ENCODE measurements around the gene SMURF1. TPM values are rescaled to one million over a fixed set of nuclear protein-coding genes. Genes with fewer than 3 reads are reported as not detected.

The SMURF1 gene
- total RNA-seq, 1 experiment from 2014 or later, result 15.9 TPM

- no peak for DNase-seq (ENCODE audit: low read depth)
Observed at GRCh38 chr7:99098286-99098823, 45.6 kb downstream of the SMURF1 start.

DNA sequence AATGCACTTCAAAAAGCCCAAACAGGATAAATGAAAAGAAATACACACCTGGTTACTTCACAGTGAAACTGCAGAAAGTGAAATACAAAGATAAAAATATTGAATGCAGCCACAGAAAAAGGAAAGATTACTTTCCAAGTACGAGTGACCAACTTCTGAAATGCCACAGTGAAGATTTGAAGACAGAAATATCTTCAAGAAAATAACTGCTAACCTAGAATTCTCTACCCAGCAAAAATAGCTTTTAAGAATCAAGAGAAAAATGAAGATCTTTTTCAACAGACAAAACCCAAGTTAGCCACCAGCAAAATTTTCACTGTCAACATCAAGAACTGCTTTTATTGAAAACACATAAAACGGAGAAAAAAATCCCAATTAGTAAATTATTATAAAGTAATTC lies 46.2 kb downstream of the SMURF1 start:
- no peak for DNase-seq (ENCODE audit: low read depth)

DNA sequence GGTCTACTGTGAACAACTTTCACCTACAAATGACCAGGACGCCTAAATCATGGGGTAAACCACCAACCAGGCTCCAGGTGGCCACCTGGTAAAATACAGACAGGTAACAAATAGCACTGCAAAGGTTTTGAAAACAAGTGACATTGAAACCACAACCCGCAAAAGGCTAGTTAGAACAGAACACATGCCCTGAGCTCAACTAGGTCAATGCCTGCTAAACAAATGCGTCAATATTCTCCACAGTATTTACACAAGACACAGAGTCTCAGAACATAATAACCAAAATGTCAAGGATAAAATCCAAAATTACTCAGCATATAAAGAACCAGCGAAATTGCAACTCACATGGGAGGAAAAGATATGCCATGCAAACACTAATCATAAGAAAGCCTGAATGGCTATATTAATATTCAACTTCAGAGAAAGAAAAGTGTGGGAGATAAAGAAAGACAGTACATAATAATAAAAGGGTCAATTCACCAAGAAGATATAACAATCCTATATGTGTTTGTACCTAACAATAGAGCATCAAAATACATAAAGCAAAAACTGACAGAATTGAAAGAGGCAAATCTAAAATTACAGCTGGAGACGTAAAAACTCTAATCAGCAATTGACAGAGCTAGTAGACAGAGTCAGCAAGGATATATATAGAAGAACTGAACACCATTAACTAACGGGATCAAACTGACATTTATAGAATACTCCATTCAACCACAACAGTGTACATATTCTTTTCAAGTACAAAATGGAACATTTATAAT lies 47.6 kb downstream of the SMURF1 start:
- DNase-seq (ENCODE audit: low read depth), result no peak

- no peak for DNase-seq (ENCODE audit: low read depth)
Observed at GRCh38 chr7:99095698-99096097, 48.2 kb downstream of the SMURF1 start.

- no peak for DNase-seq (ENCODE audit: low read depth)
Observed at GRCh38 chr7:99094401-99094800, 49.5 kb downstream of the SMURF1 start.

GRCh38 chr7:99092064-99092720 lies 51.7 kb downstream of the SMURF1 start:
- peak; percentile 65 for DNase-seq (ENCODE audit: low read depth)

- no peak for DNase-seq (ENCODE audit: low read depth)
Observed at GRCh38 chr7:99090771-99091542, 53.0 kb downstream of the SMURF1 start.

GRCh38 chr7:99089914-99090629 lies 53.8 kb downstream of the SMURF1 start:
- no peak for DNase-seq (ENCODE audit: low read depth)

DNA sequence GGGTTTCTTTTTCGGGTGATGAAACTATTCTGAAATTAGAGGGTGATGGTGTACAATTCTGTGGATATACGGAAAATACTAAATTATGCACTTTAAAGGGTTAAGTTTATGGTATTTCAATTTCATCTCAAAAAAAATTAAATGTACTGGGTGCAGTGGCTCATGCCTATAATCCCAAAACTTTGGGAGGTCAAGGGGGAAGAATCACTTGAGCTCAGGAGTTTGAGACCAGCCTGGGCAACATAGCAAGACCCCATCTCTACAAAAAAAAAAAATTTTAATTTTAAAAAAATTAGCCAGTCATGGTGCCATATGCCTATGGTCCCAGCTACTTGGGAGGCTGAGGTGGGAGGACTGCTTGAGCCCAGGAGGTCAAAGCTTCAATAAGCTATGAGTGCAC lies 57.0 kb downstream of the SMURF1 start:
- DNase-seq (ENCODE audit: low read depth), result no peak

DNA sequence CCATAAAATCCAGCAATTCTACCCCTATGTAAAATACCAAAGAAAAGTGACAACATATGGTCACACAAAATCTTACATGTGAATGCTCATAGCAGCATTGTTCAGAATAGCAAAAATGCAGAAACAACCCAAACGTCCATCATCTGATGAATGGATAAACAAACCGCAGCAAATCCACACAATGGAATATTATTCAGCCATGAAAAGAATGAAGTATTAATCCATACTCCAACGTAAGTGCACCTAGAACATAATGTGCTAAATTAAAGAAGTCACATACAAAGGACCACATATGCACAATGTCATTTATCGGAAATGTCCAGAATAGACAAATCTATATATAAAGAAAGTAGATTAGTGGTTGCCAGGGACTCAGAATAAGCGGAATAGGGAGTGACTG lies 57.4 kb downstream of the SMURF1 start:
- no peak for DNase-seq (ENCODE audit: low read depth)

GRCh38 chr7:99083733-99084132 lies 60.2 kb downstream of the SMURF1 start:
- no peak for DNase-seq (ENCODE audit: low read depth)

GRCh38 chr7:99083068-99083651 lies 60.7 kb downstream of the SMURF1 start:
- DNase-seq (ENCODE audit: low read depth), result peak; percentile 40

DNA sequence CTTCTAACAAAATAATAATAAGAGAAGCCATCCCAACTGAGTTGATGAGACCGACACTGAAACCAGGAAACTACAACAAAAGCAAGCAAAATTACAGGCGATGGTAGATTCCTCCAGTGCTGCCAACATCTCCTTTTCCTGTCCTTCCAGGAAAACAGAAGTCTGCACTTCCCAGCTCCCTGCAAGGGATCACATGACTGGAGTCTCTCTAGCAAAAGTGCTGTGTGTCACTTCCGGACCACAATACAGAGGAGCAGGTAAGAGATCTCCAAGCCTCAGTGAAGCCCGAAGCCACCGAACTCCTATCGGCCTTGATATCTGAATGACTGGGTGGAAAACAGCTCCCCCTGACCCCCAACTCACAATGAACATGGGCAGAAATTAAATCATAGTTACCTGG lies 63.2 kb downstream of the SMURF1 start:
- DNase-seq (ENCODE audit: low read depth), result no peak

GRCh38 chr7:99079104-99079503 lies 64.8 kb downstream of the SMURF1 start:
- DNase-seq (ENCODE audit: low read depth), result no peak

- DNase-seq (ENCODE audit: low read depth), result no peak
Observed at GRCh38 chr7:99078416-99078815, 65.5 kb downstream of the SMURF1 start.

DNA sequence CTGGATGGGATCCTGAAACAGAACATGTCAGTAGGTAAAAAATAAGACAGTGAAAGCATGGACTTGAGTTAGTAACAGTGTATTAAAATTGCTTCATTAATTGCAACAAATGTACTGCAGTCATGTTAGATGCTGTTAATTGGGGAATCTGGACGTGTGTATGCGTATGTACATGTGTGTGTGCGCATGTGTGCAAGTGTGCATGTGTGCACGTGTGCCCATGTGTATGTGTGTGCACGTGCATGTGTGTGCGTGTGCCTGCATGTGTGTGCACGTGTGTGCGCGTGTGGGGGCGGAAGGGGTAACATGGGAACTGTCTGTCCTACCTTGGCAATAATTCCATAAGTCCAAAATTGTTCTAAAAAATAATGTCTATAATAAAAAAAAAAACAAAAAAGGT lies 67.3 kb downstream of the SMURF1 start:
- DNase-seq (ENCODE audit: low read depth), result no peak

GRCh38 chr7:99073839-99074446 lies 70.0 kb downstream of the SMURF1 start:
- no peak for DNase-seq (ENCODE audit: low read depth)

DNA sequence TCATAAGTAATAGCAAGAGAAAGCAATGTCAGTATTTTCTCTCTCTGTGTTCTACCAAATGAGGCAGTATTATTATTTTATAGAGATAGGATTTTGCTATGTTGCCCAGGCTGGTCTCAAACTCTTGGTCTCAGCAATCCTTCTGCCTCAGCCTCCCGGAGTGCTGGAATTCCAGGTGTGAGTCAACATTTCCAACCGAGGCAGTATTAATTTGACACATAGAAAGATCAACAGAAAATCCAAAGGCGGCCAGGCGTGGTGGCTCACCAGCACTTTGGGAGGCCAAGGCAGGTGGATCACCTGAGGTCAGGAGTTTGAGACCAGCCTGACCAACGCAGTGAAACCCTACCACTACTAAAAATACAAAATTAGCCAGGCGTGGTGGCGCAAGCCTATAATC lies 71.8 kb downstream of the SMURF1 start:
- no peak for DNase-seq (ENCODE audit: low read depth)

GRCh38 chr7:99070361-99070760 lies 73.5 kb downstream of the SMURF1 start:
- DNase-seq (ENCODE audit: low read depth), result no peak

- no peak for DNase-seq (ENCODE audit: low read depth)
Observed at GRCh38 chr7:99061001-99061776, 82.7 kb downstream of the SMURF1 start.

Measured in RPMI7951 (cell line).